Chondrocyte (in vitro differentiated cells): ENCODE results near the gene PRPF39. TPM values are rescaled to one million over a fixed set of nuclear protein-coding genes. Genes with fewer than 3 reads are reported as not detected.

ENCODE experiments used
- DNase-seq: peaks from one replicate; pipeline ENCODE4 v3.0.0; 2021; ENCODE audit warnings: mixed read lengths, low spot score
- H3K27ac Mint-ChIP-seq: one replicate; pipeline ENCODE4 v1.8.0; 2021; ENCODE audit warnings: mild to moderate bottlenecking, moderate library complexity, mixed read lengths; ENCODE audit not compliant: unreplicated experiment
- H3K27me3 Mint-ChIP-seq: 2 replicates; pipeline ENCODE4 v1.8.0; 2021; ENCODE audit warnings: low read depth, mixed read lengths
- H3K36me3 Mint-ChIP-seq: 2 replicates; pipeline ENCODE4 v1.8.0; 2021; ENCODE audit warnings: low read depth, mixed read lengths
- H3K4me1 Mint-ChIP-seq: 2 replicates; pipeline ENCODE4 v1.8.0; 2021; ENCODE audit warnings: low read depth, mild to moderate bottlenecking, mixed read lengths
- H3K4me3 Mint-ChIP-seq: one replicate; pipeline ENCODE4 v1.8.0; 2021; ENCODE audit warnings: mild to moderate bottlenecking, moderate library complexity, mixed read lengths; ENCODE audit not compliant: unreplicated experiment
- H3K9me3 Mint-ChIP-seq: 2 replicates; pipeline ENCODE4 v1.8.0; 2021; ENCODE audit warnings: low read depth, mixed read lengths
- total RNA-seq: library from RNA; stranded (reverse); gene quantifications from 3 replicates; pipeline ENCODE4 v1.2.1, GENCODE V29; 2021
- TF ChIP-seq, protein P1 (sequence below): fragments of 200-600 bp; sonication (generic); IDR thresholded peaks from 2 replicates; pipeline ENCODE4 v1.5.0; 2021; ENCODE audit warnings: antibody characterized with exemption, mild to moderate bottlenecking, moderate library complexity

The PRPF39 gene
- total RNA-seq, 1 donor from 2014 or later = 37.1 TPM

DNA sequence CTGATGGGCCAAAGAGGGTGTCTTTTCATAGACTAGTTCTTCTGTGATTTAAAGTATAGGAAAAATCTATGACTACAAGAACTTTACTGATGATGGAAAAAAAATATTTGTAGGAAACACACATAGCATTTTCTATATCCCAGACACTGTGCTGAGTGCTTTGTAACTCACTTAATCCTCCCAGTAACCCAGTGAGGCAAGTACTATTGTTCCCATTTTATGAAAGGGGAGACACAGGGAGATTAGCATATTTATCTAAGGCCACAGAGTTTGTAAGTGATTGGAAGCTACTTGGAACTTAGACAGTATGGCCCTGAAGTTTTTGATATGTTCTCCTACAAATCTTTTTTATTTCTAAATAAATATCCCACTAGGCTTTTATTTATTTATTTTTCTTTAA is 19.9 kb downstream of the PRPF39 start:
- TF ChIP-seq, protein P1, sequence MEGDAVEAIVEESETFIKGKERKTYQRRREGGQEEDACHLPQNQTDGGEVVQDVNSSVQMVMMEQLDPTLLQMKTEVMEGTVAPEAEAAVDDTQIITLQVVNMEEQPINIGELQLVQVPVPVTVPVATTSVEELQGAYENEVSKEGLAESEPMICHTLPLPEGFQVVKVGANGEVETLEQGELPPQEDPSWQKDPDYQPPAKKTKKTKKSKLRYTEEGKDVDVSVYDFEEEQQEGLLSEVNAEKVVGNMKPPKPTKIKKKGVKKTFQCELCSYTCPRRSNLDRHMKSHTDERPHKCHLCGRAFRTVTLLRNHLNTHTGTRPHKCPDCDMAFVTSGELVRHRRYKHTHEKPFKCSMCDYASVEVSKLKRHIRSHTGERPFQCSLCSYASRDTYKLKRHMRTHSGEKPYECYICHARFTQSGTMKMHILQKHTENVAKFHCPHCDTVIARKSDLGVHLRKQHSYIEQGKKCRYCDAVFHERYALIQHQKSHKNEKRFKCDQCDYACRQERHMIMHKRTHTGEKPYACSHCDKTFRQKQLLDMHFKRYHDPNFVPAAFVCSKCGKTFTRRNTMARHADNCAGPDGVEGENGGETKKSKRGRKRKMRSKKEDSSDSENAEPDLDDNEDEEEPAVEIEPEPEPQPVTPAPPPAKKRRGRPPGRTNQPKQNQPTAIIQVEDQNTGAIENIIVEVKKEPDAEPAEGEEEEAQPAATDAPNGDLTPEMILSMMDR = no peak
- peaks cover 27% of the 10 kb centered on the region for H3K36me3 Mint-ChIP-seq
- no peaks in the 10 kb centered on the region for H3K9me3 Mint-ChIP-seq

DNA sequence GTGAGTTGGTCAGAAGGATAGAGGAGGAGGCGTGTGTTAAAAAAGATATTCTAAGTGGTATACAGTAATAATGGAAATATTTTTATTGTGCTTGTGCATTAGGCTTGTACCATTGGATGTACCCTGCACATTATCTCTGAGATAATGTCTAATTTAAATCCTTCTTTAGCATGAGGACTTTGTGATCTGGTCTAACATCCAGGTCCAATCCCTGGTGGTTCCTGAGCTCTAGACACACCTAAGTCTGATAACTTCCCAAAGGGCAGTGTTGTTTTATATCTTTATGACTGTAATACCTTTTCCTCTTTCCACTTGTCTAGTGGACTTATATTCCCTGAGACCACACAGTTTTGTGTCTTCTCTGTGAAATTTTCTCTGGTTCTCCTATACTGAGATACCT is 20.6 kb downstream of the PRPF39 start:
- TF ChIP-seq, protein P1 = no peak
- H3K27ac Mint-ChIP-seq = no peak overlapping the region
- H3K4me3 Mint-ChIP-seq = no peak overlapping the region
- H3K36me3 Mint-ChIP-seq = peaks cover 26% of the 10 kb centered on the region
- H3K4me1 Mint-ChIP-seq = no peaks in the 10 kb centered on the region
- no peak for DNase-seq
- no peaks in the 10 kb centered on the region for H3K9me3 Mint-ChIP-seq
- no peaks in the 10 kb centered on the region for H3K27me3 Mint-ChIP-seq

More for the DNA sequence above, 19.9 kb downstream of the PRPF39 start:
- Mint-ChIP-seq H3K27me3 (no peaks in the 10 kb centered on the region), H3K4me1 (no peaks in the 10 kb centered on the region), H3K27ac (no peak overlapping the region), H3K4me3 (no peak overlapping the region)
- no peak for DNase-seq

DNA sequence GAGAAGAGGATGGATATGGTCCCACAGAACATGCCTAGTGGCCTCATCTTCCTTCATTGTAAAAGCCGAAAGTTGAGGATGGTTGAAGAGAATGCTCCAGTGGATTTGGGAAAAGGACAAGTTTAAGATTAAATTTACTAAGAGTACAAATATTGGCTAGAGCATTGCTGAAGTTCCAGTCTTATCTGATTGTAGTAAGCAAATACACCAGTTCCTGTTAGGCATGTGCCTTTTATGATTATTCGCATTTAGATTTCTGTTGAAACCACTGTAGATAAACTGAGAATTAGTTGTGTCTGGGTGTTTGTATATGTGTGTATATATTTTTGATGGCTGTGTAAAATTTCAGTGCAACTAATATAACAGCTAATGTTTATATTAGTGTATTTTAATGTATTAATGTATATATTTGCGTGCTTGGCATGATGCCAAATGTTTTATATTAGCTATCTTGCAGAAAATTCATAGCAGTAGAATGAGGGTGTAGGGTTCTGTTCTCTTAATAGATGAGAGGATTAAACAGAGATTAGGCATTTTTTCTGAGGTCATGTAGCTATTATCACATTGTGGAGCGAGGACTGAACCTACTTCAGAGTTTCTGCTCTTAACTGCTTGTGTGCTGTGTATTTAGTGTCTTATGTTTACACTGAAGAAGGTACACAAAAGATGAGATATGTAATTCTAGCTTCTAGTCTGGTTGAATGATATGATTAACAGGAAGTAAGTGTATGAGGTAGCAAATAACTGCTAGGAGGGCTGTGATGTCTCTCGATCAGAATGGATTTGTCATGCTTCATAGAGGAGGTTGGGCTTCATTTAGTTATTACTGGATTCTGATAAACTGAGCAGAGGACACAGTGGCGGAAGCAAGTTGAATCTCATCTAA is 29.2 kb downstream of the PRPF39 start:
- peaks cover 5% of the 10 kb centered on the region for H3K4me1 Mint-ChIP-seq
- no peaks in the 10 kb centered on the region for H3K9me3 Mint-ChIP-seq
- H3K36me3 Mint-ChIP-seq = peaks cover 22% of the 10 kb centered on the region
- no peak for DNase-seq
- H3K27ac Mint-ChIP-seq = peak overlapping the region; percentile 14
- TF ChIP-seq, protein P1 = no peak
- no peak overlapping the region for H3K4me3 Mint-ChIP-seq
- H3K27me3 Mint-ChIP-seq = no peaks in the 10 kb centered on the region

DNA sequence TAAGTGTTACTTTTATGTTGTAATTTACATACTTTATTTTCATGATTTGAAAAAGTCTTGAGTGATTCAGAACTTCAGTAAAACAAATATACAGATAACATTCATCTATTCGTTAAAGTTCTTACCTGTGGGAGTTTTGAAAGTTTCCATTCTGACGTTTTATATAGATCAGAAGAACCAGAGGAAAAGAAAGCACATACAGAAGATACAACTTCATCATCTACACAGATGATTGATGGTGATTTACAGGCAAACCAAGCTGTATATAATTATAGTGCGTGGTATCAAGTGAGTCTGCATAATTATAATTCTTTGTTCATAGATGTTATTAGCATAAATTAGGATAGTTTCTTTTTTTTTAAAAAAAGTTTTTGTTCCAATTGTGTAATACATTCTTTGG is 30.4 kb downstream of the PRPF39 start:
- Mint-ChIP-seq H3K4me1 (peaks cover 5% of the 10 kb centered on the region), H3K4me3 (no peak overlapping the region), H3K9me3 (no peaks in the 10 kb centered on the region), H3K36me3 (peaks cover 24% of the 10 kb centered on the region), H3K27me3 (no peaks in the 10 kb centered on the region), H3K27ac (no peak overlapping the region)
- no peak for DNase-seq
- TF ChIP-seq, protein P1 = no peak

DNA sequence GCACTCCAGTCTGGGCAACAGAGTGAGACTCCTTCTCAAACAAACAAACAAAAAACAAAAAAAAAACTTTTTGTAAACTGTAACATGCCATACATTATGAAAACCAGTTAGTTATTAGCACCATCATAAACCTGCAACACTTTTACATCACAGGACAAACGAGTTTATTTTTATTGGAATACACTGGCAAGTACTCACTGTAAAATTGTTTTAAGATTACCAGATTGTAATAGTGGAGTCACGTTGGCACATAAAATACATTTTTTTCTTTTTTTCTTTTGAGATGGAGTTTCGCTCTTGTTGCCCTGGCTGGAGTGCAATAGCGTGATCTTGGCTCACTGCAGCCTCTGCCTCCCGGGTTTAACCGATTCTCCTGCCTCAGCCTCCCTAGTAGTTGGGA is 34.7 kb downstream of the PRPF39 start:
- TF ChIP-seq, protein P1 = no peak
- H3K4me3 Mint-ChIP-seq = no peak overlapping the region
- H3K27me3 Mint-ChIP-seq = no peaks in the 10 kb centered on the region
- no peak for DNase-seq
- no peaks in the 10 kb centered on the region for H3K9me3 Mint-ChIP-seq
- H3K27ac Mint-ChIP-seq = no peak overlapping the region
- H3K36me3 Mint-ChIP-seq = peaks cover 29% of the 10 kb centered on the region
- peaks cover 2% of the 10 kb centered on the region for H3K4me1 Mint-ChIP-seq
